ENCODE data around the gene EHBP1.
A peak's percentile ranks its signal among the peaks of the same experiment; 100 is the strongest.

Gene EHBP1

GRCh38 chr2:62895632-62896009 is 190.1 kb downstream of the EHBP1 start:
- DNase-seq: no peak

DNA sequence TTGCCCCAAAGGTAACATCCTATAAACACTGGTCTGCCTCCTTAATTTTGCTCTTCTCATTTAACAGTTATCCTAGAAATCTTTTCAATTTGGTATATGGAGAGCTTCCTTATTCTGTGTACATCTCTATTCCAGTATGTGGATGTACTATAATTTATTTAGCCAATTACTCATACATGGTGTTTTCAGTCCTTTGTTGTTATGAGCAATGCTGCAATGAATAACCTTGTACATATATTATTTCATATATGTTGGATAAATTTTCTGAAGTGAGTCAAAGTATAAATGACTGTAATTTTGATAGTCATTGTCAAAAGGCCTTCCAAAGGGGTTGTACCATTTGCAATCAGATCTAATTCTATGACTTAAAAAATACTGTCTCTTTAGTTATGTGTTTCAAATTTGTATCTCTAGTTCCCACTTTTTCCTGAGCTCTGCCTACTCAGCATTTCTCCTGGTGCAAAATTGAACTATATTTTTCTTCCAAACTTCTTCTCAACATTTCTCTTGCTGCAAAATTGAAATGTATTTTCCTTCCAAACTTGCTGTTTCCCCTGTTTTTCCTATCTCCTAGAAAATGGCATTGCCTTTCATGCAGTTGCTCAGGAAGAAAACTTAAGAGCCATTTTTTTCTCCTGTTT is 191.8 kb downstream of the EHBP1 start:
- no peak for DNase-seq

DNA sequence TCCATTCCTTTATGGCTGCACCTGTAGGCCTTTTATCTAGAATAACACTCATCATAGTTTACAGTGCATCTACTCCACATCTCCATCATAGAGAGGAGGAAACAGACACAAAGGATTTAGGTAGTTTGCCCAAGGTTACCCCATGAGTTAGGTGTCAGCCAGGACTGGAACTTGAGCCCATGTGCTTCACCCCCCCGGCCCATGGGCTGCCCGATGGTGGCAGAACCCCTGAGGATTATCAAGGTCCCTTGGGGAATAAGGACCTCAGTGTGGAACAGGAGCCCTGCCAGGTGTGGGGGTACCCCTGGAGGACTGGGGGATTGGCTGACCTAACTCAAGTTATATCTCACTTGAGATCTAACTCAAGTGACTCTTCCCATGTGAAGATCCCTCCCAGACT is 198.8 kb downstream of the EHBP1 start:
- no peak for DNase-seq

- DNase-seq: no peak
These were observed 202.6 kb downstream of the EHBP1 start for GRCh38 chr2:62908145-62908544.

GRCh38 chr2:62913311-62913710 is 207.8 kb downstream of the EHBP1 start:
- DNase-seq: no peak

DNA sequence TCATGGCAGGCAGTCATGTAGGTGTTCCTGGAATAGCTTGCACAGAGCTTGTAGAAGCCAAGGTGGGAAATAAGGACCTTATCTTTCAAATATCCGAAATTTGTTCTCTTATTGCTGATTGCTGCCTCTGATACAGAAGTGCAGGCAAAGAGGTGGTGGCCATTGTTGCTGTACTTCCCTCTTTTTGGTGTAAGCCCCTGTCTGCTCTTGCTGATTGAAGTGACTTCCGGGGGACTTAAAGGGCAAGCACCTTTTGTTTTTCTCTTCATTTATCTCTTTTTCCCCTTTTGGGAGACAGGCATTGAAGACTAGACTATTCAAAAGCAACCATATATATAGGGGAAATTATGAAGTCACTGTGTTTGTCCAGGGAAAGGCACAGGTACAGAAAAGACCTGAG is 213.5 kb downstream of the EHBP1 start:
- no peak for DNase-seq

DNA sequence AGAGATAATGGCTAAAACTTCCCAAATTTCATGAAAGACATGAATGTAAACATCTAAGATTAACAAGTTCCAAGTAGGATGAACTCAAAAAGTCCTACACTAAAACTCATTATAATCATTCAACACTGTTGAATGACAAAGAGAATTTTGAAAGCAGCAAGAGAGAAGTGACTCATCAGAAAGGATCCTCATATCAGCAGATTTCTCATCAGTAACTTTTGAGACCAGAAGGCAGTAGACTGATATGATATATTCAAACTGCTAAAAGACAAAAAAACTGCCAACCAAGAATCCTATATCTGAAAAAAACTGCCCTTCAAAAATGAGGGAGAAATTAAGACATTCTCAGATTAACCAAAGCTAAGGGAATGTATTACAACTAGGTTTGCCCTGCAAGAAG is 214.6 kb downstream of the EHBP1 start:
- DNase-seq: no peak

DNA sequence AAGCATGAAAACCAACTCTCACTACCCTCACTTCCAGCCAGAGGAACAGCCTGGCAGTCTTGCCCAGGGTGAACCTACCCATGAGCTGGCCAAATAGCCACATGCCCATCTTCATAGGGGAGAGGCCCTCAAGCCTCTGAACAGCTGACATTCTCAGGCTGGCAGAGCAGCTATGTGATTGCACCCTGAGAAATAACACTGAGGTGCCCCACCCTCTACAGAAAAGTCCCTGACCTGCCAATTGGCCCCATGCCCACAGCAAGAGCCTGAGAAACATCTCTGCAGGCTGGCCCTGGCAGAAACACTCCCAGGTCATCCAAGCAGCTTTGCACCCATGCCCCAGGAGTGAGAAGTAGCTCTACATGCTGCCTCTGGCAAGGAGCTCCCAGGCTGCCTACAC is 217.7 kb downstream of the EHBP1 start:
- DNase-seq: no peak

GRCh38 chr2:62923881-62924280 is 218.4 kb downstream of the EHBP1 start:
- DNase-seq: no peak

GRCh38 chr2:62928015-62928414 is 222.5 kb downstream of the EHBP1 start:
- DNase-seq: no peak

DNA sequence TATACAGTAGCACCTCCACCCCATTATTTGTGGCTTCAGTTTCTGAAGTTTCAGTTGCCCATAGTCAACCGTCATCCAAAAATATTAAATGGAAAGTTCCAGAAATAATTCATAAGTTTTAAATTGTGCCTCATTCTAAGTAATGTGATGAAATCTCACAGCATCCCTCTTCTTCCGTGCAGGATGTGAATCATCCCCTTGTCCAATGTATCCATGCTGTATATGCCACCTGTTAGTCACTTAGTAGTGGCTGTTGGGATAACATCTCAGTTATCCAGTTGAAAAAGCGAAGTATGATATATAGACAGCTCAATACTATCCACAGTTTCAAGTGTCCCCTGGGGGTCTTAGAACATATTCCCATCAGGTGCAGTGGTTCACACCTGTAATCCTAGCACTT is 226.0 kb downstream of the EHBP1 start:
- no peak for DNase-seq

DNA sequence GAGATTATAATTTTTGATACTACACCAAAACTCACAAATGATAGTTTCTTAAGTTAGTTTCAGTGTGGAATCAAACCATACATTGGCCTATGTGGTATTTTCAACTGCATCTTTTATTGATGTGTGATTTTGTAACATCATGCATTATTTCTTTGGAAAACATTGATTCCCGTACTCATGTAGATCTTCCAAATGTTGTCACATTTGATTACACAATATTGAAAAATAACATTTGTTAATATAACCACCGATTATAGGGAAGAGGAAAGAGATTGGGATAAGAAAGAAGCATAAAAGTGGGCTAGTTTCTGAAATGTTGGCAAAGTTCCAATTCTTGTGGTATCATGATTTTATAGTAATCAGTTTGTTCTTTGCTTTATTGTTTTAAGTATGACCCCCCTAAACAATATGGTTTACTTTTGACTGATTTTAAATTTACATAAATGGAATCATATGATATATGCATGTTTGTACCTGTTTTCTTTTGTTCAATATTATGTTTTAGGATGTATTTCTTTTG is 227.9 kb downstream of the EHBP1 start:
- DNase-seq: no peak

DNA sequence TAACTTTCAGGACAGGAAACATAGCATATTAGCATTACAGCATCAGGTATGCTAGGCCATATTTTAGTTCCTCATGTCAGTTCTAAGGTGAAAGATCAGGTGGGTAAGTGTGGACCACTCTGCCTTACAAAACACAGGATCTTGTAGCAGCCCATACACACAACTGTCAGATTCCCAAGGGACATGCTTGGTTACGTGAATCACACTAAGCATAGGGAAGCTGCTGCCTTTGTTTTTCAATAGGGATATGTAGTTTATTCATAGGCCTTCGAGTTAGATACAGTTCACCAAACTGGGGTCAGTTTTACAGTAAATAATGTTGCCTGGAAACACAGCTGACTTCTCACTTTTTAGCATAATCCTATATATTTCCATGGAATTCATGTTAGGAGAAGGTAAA is 229.0 kb downstream of the EHBP1 start:
- no peak for DNase-seq

GRCh38 chr2:62938126-62938525 is 232.6 kb downstream of the EHBP1 start:
- DNase-seq: no peak

DNA sequence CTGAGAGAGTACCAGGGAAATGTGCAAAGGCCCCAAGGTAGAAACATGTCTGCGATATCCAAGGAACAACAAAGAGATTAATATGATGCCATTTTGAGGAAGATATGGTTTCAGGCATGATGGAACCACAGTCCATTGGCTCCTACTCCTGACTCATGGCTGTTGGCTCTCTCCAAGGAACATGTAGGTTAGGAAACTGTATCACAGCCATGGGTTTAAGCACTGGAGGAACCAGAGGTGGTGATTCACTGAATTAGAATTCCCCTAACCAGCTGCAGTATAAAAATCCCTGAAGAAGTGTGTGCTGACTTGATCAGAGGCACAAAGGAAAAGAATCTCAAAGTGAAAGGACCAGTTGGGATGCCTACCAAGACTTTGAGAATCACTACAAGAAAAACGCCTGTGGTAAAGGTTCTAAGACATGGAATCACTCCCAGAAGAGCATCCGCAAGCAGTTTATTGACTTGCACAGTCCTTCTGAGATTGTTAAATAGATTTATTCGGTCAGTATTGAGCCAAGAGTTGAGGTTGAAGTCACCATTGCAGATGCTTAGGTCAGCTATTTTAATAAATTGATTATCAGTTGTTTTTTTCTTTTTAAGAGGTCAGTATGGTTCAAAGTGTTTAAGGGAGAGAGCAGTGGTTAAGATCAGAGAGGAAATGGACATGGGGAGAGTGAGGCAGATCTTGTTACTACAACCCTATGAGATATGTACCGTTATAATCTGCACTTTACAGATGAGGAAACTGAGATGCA is 234.4 kb downstream of the EHBP1 start:
- DNase-seq: no peak

DNA sequence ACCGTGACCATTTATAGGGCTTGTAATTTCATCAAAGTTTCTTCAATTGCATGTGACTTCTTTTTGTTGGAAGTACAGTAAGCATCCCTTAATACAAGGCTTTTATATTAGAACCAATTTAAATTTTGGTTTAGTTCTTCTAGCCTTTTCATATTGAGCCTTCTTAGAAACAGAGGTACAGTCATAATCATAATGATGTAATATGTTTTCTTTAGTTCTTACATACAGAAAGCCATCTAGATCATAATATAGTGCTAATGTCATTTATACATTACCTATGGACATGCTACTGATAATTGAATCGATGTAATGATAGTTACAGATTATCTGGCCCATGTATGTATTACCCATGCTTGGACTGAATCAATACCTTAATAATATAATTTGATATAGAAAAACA is 235.2 kb downstream of the EHBP1 start:
- DNase-seq: no peak

GRCh38 chr2:62941413-62941812 is 235.9 kb downstream of the EHBP1 start:
- DNase-seq: no peak

DNA sequence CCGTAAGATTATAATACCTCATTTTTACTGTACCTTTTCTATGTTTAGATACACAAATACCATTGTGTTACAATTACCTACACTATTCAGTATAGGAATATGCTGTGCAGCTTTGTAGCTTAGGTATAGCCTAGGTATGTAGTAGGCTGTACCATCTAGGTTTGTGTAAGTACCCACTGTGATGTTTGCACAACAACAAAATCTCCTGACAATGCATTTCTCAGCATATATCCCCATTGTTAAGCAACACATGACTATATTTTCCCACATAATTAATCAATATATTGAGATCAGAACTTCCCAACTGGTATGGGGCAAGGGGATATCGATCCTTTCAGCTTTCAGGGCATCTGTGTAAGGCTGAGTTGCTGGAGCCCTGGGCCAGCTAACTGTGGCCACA is 238.8 kb downstream of the EHBP1 start:
- no peak for DNase-seq

DNA sequence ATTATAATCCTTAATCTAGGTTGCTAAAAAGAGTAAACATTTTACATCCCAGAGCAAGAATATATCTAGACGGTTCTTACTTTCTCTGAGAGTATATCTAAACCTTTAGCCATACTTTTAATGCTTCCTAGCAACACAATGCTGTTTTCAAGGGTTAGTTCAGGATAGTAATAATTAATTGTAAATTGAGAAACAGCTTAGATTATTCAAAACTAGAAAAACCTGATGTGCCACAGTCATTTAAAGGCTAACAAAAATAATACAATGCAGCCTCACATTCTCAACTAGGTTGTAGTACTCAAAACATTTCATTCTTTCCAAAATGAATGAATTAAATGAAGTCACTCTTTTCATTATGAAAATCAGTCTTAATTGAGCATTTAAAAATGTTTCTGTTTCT is 241.9 kb downstream of the EHBP1 start:
- no peak for DNase-seq

GRCh38 chr2:62956651-62957050 is 251.1 kb downstream of the EHBP1 start:
- no peak for DNase-seq

GRCh38 chr2:62958206-62958605 is 252.7 kb downstream of the EHBP1 start:
- DNase-seq: no peak

- peak; percentile 47 for DNase-seq
These were observed 258.5 kb downstream of the EHBP1 start for GRCh38 chr2:62964050-62964449.

DNA sequence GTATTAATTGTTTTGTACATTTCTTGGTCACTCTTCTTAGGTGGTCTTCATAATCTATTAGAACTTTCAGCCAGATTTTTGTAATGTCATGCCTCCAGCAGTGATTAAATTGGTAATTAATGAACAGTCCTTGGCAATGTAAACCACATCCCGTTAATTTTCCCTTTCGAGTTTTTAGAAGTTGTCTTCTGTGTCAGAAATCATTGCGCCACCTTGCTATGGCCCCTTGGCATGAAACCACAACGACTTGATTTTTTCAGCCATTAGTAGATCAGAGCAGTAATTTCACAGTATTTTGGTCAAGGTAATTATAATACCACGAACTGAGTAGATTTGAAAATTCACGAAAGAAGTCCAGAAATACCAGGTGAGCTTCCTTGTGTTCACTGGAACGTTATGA is 259.2 kb downstream of the EHBP1 start:
- DNase-seq: peak; percentile 81

- peak; percentile 55 for DNase-seq
These were observed 261.5 kb downstream of the EHBP1 start for GRCh38 chr2:62966991-62967390.

GRCh38 chr2:62968168-62968567 is 262.7 kb downstream of the EHBP1 start:
- DNase-seq: no peak

All from eye (tissue), 1 donor.